Dedifferentiated amniotic fluid mesenchymal stem cell (primary cell): ENCODE measurements around the gene NUDT6.
A peak's percentile ranks its signal among the peaks of the same experiment; 100 is the strongest.

Experiments
- DNase-seq: peaks from one replicate; pipeline ENCODE4 v3.0.0-alpha.2; 2016; ENCODE audit errors: extremely low spot score

Gene NUDT6

DNA sequence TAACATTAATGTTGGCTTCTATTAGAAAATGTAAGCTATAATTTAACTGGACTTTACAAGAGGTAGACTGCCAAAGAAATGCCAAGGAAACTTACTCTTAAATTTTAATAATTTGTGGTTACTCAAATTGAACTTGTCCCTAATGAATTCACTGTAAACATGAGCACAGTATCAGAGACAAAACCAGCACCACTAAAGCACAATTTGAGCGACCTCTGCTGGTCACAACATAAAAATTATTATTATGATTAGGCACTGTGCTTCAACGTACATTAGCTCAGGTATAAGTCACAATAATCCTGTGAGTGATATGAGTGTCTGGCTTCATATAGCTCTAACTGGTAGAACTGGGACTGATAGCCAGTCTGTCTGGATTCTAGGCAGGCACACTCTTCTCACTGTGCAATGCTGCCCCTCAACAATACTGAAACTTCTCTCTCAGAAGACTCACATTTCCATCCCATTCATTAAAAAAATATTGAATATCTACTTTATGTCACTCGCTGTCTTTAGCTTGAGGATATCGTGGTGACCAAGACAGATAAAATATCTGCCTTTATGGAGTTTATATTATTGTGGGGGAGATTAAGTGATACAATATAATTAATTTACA is 8.0 kb downstream of the NUDT6 start:
- DNase-seq: no peak

DNA sequence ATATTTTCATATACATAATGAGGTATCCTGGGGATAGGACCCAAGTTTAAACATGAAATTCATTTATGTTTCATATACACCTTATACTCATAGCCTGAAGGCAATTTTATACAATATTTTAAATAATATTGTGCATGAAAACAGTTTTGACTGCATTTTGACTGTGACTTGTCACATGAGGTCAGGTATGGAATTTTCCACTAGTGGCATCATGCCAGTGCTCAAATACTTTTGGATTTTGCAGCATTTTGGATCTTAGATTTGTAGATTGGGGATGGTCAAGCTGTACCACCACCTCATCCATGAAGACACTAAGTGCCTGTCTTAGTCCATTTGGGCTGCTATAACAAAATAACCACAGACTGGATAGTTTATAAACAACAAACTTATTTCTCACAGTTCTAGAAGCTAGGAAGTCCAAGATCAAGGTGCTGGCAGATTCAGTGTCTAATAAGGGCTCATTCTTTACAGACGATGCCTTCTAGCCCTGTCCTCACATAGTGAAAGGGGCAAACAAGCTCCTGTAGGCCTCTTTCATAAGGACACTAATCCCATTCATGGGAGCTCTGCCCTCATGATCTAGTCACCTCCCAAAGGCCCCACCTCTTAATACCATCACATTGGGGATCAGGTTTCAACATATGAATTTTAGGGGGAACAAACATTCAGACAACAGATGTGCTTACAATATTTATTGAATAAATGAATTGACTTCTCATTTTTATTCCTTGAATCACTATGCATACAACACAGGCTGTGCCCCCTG is 9.4 kb downstream of the NUDT6 start:
- no peak for DNase-seq

GRCh38 chr4:122911588-122911987 is 10.8 kb downstream of the NUDT6 start:
- no peak for DNase-seq

DNA sequence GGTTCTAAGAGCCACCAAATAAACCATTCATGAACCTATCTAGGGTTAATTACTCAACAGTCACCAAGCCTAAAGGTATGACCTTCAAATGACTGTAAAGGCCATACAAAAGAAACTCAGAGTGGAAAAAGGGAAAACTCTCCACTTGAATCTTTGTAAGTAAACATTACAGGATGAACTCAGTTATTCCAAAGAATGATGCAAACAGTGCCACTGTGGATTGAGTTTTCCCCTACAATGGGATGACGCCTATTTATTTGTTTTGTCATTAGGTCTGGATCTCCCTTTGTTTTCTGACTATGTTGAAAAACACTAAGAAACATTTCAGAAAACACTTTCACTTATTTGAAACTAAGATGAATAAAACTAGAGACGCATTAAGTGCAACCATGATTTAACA is 12.7 kb downstream of the NUDT6 start:
- DNase-seq: no peak

DNA sequence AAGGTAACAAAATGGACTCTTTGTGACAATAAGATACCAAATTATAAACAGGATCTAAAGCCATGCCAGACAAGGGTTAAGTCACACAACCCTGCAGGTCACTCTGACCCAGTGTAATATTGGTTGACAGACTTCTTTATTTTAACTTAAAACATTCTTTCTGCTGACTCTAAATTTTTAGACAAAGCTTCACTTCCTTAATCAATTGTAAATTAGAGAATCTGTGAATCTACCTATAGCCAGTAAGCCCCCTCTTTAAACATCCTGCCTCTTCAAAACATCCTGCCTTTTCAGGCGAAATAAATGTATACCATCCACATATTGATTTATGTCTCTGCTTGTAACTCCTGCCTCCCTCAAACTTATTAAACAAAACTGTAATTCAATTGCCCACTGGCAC is 14.2 kb downstream of the NUDT6 start:
- no peak for DNase-seq

DNA sequence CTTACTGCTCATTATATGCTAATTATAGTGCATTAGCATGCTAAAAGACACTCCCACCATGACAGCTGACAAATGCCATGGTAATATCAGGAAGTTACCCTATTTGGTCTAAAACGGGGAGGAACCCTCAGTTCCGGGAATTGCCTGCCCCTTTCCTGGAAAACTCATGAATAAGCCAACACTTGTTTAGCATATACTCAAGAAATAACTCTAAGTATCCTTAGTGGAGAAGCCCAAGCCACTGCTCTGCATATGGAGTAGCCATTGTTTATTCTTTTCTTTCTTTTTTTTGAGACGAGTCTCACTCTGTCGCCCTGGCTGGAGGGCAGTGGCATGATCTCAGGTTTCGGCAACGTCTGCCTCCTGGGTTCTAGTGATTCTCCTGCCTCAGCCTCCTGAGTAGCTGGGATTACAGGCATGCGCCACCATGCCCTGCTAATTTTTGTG is 15.5 kb downstream of the NUDT6 start:
- no peak for DNase-seq

- no peak for DNase-seq
These were observed 18.6 kb downstream of the NUDT6 start for GRCh38 chr4:122903766-122904288.

- no peak for DNase-seq
These were observed 21.0 kb downstream of the NUDT6 start for GRCh38 chr4:122901247-122902010.

DNA sequence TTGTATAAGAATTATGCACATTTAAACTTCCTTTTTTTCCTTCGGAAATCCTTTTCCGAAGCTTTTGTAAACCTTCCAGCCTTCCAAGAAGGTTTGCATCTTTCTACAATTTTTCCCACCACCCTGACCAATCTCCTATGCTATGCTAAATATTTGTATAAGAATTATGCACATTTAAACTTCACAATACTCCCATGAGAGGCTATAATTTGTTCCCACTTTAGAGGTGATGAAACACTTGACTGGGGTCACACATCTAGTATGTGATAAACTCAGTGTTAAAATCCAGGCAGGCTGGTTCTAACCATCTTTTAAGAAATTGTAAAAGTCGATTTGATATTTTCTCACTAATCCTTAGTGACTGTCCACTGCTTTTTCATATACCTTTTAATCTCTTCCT is 22.1 kb downstream of the NUDT6 start:
- no peak for DNase-seq

DNA sequence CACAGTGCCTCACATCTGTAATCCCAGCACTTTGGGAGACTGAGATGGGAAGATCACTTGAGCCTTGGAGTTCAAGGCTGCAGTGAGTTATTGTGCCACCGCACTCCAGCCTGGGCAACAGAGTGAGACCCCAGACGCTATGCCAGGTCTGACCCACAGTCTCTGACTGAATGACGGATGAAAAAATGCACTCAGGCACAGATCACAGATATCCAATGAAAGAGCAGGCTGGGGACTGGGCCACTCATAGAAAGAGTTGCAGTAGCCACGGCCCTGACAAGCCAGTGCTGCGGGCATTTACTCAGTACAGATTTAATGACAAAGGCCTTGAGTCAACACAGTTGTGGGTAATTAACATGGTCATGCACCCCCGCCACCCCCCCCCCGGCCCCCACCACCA is 22.7 kb downstream of the NUDT6 start:
- DNase-seq: no peak

DNA sequence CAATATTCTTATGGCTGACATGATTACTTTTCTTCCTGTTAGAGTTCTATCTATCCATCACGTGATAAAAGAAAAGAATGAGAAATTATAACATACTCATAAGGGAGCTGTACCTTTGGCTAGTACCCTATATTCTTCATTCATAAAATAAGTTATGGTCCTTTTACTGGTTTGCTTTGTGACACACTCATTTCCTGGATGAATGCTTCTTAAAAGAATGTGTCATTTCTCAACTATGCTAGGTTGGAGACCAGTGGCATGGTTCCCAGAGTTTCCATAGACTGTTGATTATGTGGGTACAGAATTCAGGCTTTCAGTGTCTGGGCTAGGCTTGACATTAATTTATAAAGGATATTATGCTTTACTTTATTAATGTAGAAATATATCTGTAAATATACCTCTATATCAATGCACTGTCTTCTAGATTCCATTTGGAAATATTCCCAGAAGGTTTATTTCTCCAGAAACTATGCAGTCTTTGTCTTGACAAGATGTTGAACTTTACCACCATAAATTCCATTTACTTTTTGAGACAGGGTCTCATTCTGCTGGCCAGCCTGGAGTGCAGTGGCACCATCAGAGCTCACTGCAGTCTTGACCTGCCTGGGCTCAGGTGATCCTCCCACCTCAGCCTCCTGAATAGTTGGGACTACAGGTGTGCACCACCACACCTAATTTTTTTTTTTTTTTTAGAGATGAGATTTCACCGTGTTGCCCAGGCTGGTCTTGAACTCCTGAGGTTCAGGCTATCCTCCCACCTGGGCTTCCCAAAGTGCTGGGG is 23.8 kb downstream of the NUDT6 start:
- peak; percentile 90 for DNase-seq

GRCh38 chr4:122896270-122896669 is 26.1 kb downstream of the NUDT6 start:
- DNase-seq: no peak

- no peak for DNase-seq
These were observed 26.9 kb downstream of the NUDT6 start for GRCh38 chr4:122895336-122895995.

- no peak for DNase-seq
These were observed 27.6 kb downstream of the NUDT6 start for GRCh38 chr4:122894827-122895226.

GRCh38 chr4:122890147-122890795 is 32.1 kb downstream of the NUDT6 start:
- no peak for DNase-seq

GRCh38 chr4:122889726-122890125 is 32.7 kb downstream of the NUDT6 start:
- DNase-seq: no peak

GRCh38 chr4:122884499-122884898 is 37.9 kb downstream of the NUDT6 start:
- no peak for DNase-seq

GRCh38 chr4:122882857-122883735 is 39.3 kb downstream of the NUDT6 start:
- DNase-seq: no peak

DNA sequence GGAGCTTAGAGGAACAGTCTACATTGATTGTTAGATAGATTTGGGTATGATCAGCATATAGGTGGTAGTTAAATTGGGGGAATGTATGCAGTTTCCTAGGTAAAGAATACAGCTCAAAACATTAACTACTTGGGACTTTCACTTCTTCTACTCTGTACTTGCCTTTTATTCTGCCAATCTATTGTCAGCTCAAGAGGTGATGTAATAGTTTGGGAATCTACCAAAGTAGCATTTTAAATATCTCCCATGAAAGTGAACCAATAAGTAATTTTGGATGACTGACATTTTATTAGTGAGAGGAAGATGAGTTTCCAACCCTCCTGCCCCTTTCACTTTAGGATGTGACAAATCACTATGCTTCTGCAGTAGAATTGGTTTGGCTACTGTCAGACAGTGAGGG is 43.4 kb downstream of the NUDT6 start:
- DNase-seq: peak; percentile 14

DNA sequence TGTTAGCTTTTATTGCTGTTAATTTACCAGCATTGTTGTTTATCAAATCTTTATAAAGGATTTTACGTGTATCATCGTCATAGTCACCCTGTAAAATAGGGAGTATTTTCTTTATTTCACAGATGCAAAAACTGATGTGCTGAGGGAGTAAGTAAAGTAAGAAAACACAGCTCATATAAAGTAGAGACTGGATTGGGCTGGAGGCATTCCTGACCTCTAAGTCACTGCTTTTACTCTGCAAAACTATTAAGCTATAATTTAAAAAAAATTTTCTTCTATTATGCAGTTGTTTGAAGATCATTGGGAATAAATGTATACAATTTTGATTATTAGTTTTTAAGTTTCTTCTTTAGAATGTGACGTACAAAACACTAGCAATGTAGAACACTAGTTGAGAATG is 45.9 kb downstream of the NUDT6 start:
- no peak for DNase-seq
